GM12878 (cell line): ENCODE data around the gene TOX2. TPM values are rescaled to one million over a fixed set of nuclear protein-coding genes. Genes with fewer than 3 reads are reported as not detected.

ENCODE experiments used
- ATAC-seq: fragments of 200-7000 bp; cut with Tn5 transposase; 3 replicates; pipeline ENCODE4 v1.9.1; 2020; ENCODE audit warnings: mild to moderate bottlenecking, moderate library complexity
- BruUV-seq: library from RNA; stranded (reverse); fragments of 400-500 nt; replicated peaks from 2 replicates; lab custom pipeline; 2021; lab: Mats Ljungman, UMichigan
- CTCF ChIA-PET: fragments of 300-600 bp; sonication (Branson Sonifier 250); formaldehyde crosslinking; extraction: SDS; loops from one replicate; lab custom pipeline; 2021; ENCODE audit warnings: inconsistent platforms; lab: Yijun Ruan, JAX
- POLR2A ChIA-PET: fragments of 350-600 bp; formaldehyde crosslinking; extraction: SDS; loops from one replicate; lab custom pipeline; 2021; ENCODE audit warnings: inconsistent platforms; lab: Charles Lee
- RAD21 ChIA-PET: fragments of 300-600 bp; sonication (Branson Sonifier 250); formaldehyde crosslinking; loops from one replicate; lab custom pipeline; 2023; ENCODE audit warnings: antibody characterized with exemption; ENCODE audit not compliant: unreplicated experiment; lab: Charles Lee
- SMC1A ChIA-PET: fragments of 300-600 bp; sonication (Branson Sonifier 250); formaldehyde crosslinking; loops from one replicate; lab custom pipeline; 2023; ENCODE audit not compliant: unreplicated experiment, uncharacterized antibody; lab: Charles Lee
- DNase-seq: peaks from one replicate; pipeline ENCODE4 v3.0.0-alpha.2; 2011; ENCODE audit warnings: low read depth, low spot score
- FAIRE-seq: peaks from 3 replicates; lab custom pipeline; 2011; peaks lifted over from hg19 to GRCh38; lab: Jason Lieb, UNC
- H2AFZ ChIP-seq: 2 replicates; pipeline ENCODE4 v1.6.0; 2011; ENCODE audit warnings: low read depth, low read length, control low read depth; ENCODE audit not compliant: control insufficient read depth
- H3K27ac ChIP-seq: 2 replicates; pipeline ENCODE4 v1.5.1; 2011; ENCODE audit warnings: control low read depth; ENCODE audit not compliant: control insufficient read depth, insufficient read depth
- H3K27me3 ChIP-seq, 2 experiments: replicated peaks in 1 of 2; 2 replicates each; pipeline versions ENCODE4 v1.6.0 to v1.6.1; 2011; ENCODE audit warnings: low read length in 1 of 2; ENCODE audit not compliant: control insufficient read depth in 2 of 2, insufficient read depth in 2 of 2
- H3K36me3 ChIP-seq, 2 experiments: 2 replicates each; pipeline ENCODE4 v1.5.1; 2011; ENCODE audit warnings: low read length in 1 of 2; ENCODE audit not compliant: control insufficient read depth in 2 of 2, insufficient read depth in 2 of 2
- H3K4me1 ChIP-seq: 2 replicates; pipeline ENCODE4 v1.6.1; 2011; ENCODE audit warnings: mild to moderate bottlenecking, low read length, moderate library complexity, mixed read lengths; ENCODE audit not compliant: control insufficient read depth, insufficient read depth
- H3K4me2 ChIP-seq: 2 replicates; pipeline ENCODE4 v1.6.0; 2011; ENCODE audit warnings: control low read depth; ENCODE audit not compliant: control insufficient read depth, insufficient read depth
- H3K4me3 ChIP-seq: fragments of 200-600 bp; sonication (generic); 2 replicates; pipeline ENCODE4 v1.5.1; 2016
- H3K79me2 ChIP-seq: 2 replicates; pipeline ENCODE4 v1.6.0; 2011; ENCODE audit warnings: low read length; ENCODE audit not compliant: control insufficient read depth, insufficient read depth
- H3K9ac ChIP-seq: 2 replicates; pipeline ENCODE4 v1.8.0; 2011; ENCODE audit warnings: low read length, control low read depth, mixed read lengths; ENCODE audit not compliant: control insufficient read depth, insufficient read depth
- H3K9me3 ChIP-seq: replicated peaks from 3 replicates; pipeline ENCODE4 v1.5.1; 2011; ENCODE audit warnings: mild to moderate bottlenecking, low read length; ENCODE audit not compliant: control insufficient read depth, insufficient read depth
- H4K20me1 ChIP-seq: 2 replicates; pipeline ENCODE4 v1.6.0; 2011; ENCODE audit not compliant: control insufficient read depth, insufficient read depth
- ATF7 ChIP-seq: fragments of 450-650 bp; IDR thresholded peaks from 2 replicates; pipeline ENCODE4 v1.6.1; 2016; ENCODE audit warnings: low read depth, mild to moderate bottlenecking
- EGR1 ChIP-seq, 2 experiments: IDR thresholded peaks; 1 replicate in 1 of 2; 2 replicates in 1 of 2; pipeline ENCODE4 v1.6.1; 2011 to 2012; ENCODE audit warnings: low read depth in 2 of 2, low read length in 2 of 2, borderline replicate concordance in 1 of 2, mild to moderate bottlenecking in 1 of 2, moderate library complexity in 1 of 2
- FOXM1 ChIP-seq: IDR thresholded peaks from 2 replicates; pipeline ENCODE4 v1.6.1; 2012; ENCODE audit warnings: low read depth, mild to moderate bottlenecking, inconsistent platforms, low read length, moderate library complexity
- HDAC6 ChIP-seq: fragments of 200-600 bp; sonication (generic); IDR thresholded peaks from one replicate; pipeline ENCODE4 v1.8.0; 2017; ENCODE audit warnings: antibody characterized with exemption; ENCODE audit not compliant: unreplicated experiment
- IRF4 ChIP-seq: IDR thresholded peaks from 2 replicates; pipeline ENCODE4 v1.6.1; 2011; ENCODE audit warnings: low read depth, low read length
- NFYA ChIP-seq: IDR thresholded peaks from 2 replicates; pipeline ENCODE4 v1.6.1; 2011; ENCODE audit warnings: low read depth, mild to moderate bottlenecking, low read length, improper control_type of control experiment, borderline replicate concordance
- SREBF1 ChIP-seq: IDR thresholded peaks from 2 replicates; pipeline ENCODE4 v1.6.1; 2012; ENCODE audit warnings: mild to moderate bottlenecking, low read length
- TARDBP ChIP-seq: IDR thresholded peaks from 2 replicates; pipeline ENCODE4 v1.6.1; 2016; ENCODE audit warnings: borderline replicate concordance
- TBL1XR1 ChIP-seq: IDR thresholded peaks from 2 replicates; pipeline ENCODE4 v1.6.1; 2012; ENCODE audit warnings: low read depth, low read length, improper control_type of control experiment
- WGBS: methylation state at CpG from one replicate; pipeline ENCODE4 v1.1.6; 2016; ENCODE audit warnings: low lambda C conversion rate; ENCODE audit not compliant: insufficient replicate concordance, insufficient coverage; ENCODE audit errors: missing lambda C conversion rate; 5-methylcytosine and 5-hydroxymethylcytosine counted together
- in situ Hi-C: fragments of 300-500 bp; cut with MboI; formaldehyde crosslinking; loops from 9 replicates; pipeline ENCODE4 v1.14.3; 2018; ENCODE audit warnings: mixed read lengths
- intact Hi-C: fragments of 100-400 bp; cut with micrococcal nuclease; formaldehyde crosslinking; loops from one replicate; pipeline ENCODE4 v1.14.2; 2022; ENCODE audit not compliant: unreplicated experiment
- polyA plus RNA-seq, 11 experiments: library from polyadenylated mRNA; depleted of rRNA in 4 of 11; unstranded in 6 of 11; stranded (reverse) in 5 of 11; fragments of >200 nt; fragmentation: Nextera tagmentation in 4 of 11; fragmentation: Illumina TruSeq in 1 of 11; extraction: Ambion mirVana in 4 of 11; extraction: Trizol in 1 of 11; gene quantifications; 1 replicate in 1 of 11; 2 replicates in 10 of 11; pipeline versions ENCODE4 v1.2.1 to v1.2.3, GENCODE V29; 2011 to 2016; ENCODE audit warnings: inconsistent platforms in 2 of 11, missing spikeins in 2 of 11, low read depth in 1 of 11
- total RNA-seq, 4 experiments: library from RNA; depleted of rRNA in 3 of 4; stranded (reverse); fragments of >200 nt in 3 of 4; fragmentation: Illumina TruSeq in 1 of 4; extraction: Trizol in 1 of 4; gene quantifications; 2 replicates each; pipeline versions ENCODE4 v1.2.1 to v1.2.3, GENCODE V29; 2013 to 2021
- TF ChIP-seq, protein P1 (sequence below): fragments of 450-650 bp; IDR thresholded peaks from 2 replicates; pipeline ENCODE4 v1.6.1; 2017; ENCODE audit warnings: borderline replicate concordance
- TF ChIP-seq, protein P2 (sequence below): fragments of 450-650 bp; conservative IDR thresholded peaks from 2 replicates; pipeline ENCODE4 v1.6.1; 2017; ENCODE audit warnings: mild to moderate bottlenecking, moderate library complexity

The TOX2 gene
- total and polyA plus RNA-seq, 10 of the 15 experiments (the other 5 are each of a cell fraction or from before 2014, with no cell fraction given): 2.6 to 40.5 (median 7.9) TPM

DNA sequence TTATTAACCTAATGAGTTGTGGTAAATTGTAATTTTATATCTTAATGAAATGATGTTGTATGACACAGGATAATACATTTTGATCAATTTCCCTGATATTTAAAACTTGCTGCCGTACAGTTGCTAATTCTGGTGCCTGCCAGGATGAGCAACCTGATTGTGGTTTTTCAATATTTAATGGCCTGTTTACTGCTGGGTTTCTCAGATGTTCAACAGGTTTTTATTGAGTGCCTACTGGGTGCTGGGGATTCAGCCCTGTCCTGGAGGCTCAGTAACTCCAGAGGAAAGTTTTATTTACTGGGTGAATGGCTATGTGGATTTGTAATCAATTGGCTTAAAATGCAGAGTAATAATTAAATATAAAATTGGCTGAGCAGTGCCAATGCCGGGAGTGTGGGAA is 8.0 kb downstream of the TOX2 start:
- TF ChIP-seq NFYA: no peak
- TF ChIP-seq TARDBP: no peak
- no peak for TF ChIP-seq HDAC6
- no peak for TF ChIP-seq TBL1XR1
- no peak for TF ChIP-seq ATF7
- no peak for TF ChIP-seq SREBF1
- TF ChIP-seq FOXM1: no peak
- TF ChIP-seq, protein P1, sequence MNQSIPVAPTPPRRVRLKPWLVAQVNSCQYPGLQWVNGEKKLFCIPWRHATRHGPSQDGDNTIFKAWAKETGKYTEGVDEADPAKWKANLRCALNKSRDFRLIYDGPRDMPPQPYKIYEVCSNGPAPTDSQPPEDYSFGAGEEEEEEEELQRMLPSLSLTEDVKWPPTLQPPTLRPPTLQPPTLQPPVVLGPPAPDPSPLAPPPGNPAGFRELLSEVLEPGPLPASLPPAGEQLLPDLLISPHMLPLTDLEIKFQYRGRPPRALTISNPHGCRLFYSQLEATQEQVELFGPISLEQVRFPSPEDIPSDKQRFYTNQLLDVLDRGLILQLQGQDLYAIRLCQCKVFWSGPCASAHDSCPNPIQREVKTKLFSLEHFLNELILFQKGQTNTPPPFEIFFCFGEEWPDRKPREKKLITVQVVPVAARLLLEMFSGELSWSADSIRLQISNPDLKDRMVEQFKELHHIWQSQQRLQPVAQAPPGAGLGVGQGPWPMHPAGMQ: no peak
- TF ChIP-seq EGR1 (IDR thresholded peaks at IDR 0.05; ENCODE audit: borderline replicate concordance in 1 of 2, low read depth in 2 of 2, low read length in 2 of 2): no peak
- TF ChIP-seq, protein P2, sequence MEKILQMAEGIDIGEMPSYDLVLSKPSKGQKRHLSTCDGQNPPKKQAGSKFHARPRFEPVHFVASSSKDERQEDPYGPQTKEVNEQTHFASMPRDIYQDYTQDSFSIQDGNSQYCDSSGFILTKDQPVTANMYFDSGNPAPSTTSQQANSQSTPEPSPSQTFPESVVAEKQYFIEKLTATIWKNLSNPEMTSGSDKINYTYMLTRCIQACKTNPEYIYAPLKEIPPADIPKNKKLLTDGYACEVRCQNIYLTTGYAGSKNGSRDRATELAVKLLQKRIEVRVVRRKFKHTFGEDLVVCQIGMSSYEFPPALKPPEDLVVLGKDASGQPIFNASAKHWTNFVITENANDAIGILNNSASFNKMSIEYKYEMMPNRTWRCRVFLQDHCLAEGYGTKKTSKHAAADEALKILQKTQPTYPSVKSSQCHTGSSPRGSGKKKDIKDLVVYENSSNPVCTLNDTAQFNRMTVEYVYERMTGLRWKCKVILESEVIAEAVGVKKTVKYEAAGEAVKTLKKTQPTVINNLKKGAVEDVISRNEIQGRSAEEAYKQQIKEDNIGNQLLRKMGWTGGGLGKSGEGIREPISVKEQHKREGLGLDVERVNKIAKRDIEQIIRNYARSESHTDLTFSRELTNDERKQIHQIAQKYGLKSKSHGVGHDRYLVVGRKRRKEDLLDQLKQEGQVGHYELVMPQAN: no peak
- no peak for TF ChIP-seq IRF4
- H3K4me2 ChIP-seq: no peak overlapping the region
- DNase-seq: no peak
- no TSS peak for BruUV-seq
- CTCF ChIA-PET: interaction anchor here (1.1 to 4.4 kb wide), 2 partner anchors 16 to 150 kb away, joined by 3 to 69 read pairs; no protein-coding TSS in a partner anchor
- POLR2A ChIA-PET: interaction anchor here (1.2 kb wide), 1 partner anchor 12 kb away, joined by 6 read pairs; no protein-coding TSS in a partner anchor
- peaks cover 36% of the 10 kb centered on the region for H3K4me1 ChIP-seq
- no peak overlapping the region for H2AFZ ChIP-seq
- no peaks in the 10 kb centered on the region for H3K36me3 ChIP-seq
- no peak for FAIRE-seq
- no peak overlapping the region for H3K27ac ChIP-seq
- in situ Hi-C loops: no loop called here
- no peak overlapping the region for H3K9ac ChIP-seq
- intact Hi-C loops: loop anchor here (5.0 kb wide), 1 partner anchor 80 kb away; no protein-coding TSS in a partner anchor
- 63% methylated on average over 2 of the region's 2 CpGs for WGBS
- H3K9me3 ChIP-seq: no peaks in the 10 kb centered on the region
- H3K4me3 ChIP-seq: no peak overlapping the region
- H3K79me2 ChIP-seq: no peaks in the 10 kb centered on the region
- SMC1A ChIA-PET: interaction anchor here (4.5 to 4.6 kb wide), 2 partner anchors 17 to 172 kb away, joined by 56 to 110 read pairs; no protein-coding TSS in a partner anchor
- no peaks in the 10 kb centered on the region for H3K27me3 ChIP-seq
- H4K20me1 ChIP-seq: no peaks in the 10 kb centered on the region; the same call in 1 of the 2 replicates
- RAD21 ChIA-PET: interaction anchor here (4.3 kb wide), 1 partner anchor 18 kb away, joined by 63 read pairs; no protein-coding TSS in a partner anchor
- ATAC-seq: no peak
